DMS79 (cell line): ENCODE results near the gene IFT52.
"Not testable (repeated sequence)": the region's sequence is repeated elsewhere in the genome, so short reads cannot be mapped to it uniquely, and the experiment has no call there.

ENCODE experiments used
- DNase-seq: peaks from one replicate; lab custom pipeline; 2025; lab: John Stamatoyannopoulos, UW

The IFT52 gene

GRCh38 chr20:43651650-43652184, 61.0 kb downstream of the IFT52 start:
- DNase-seq = not testable (repeated sequence)

- no peak for DNase-seq
Measured at GRCh38 chr20:43653966-43654365, 63.2 kb downstream of the IFT52 start.

- not testable (repeated sequence) for DNase-seq
Measured at GRCh38 chr20:43655176-43655575, 64.4 kb downstream of the IFT52 start.

- DNase-seq = no peak
Measured at GRCh38 chr20:43655937-43656336, 65.2 kb downstream of the IFT52 start.

- no peak for DNase-seq
Measured at GRCh38 chr20:43658069-43658722, 67.5 kb downstream of the IFT52 start.

- DNase-seq = no peak
Measured at GRCh38 chr20:43658723-43659419, 68.1 kb downstream of the IFT52 start.

GRCh38 chr20:43662943-43663655, 72.4 kb downstream of the IFT52 start:
- DNase-seq = no peak

GRCh38 chr20:43665466-43666176, 74.9 kb downstream of the IFT52 start:
- no peak for DNase-seq

- DNase-seq = no peak
Measured at GRCh38 chr20:43666376-43667328, 75.9 kb downstream of the IFT52 start, which contains the start of gene MYBL2. TSS of gene MYBL2 (plus strand) at chr20:43667114. CDS start at chr20:43667284, 170 bp downstream.

- peak; percentile 26 for DNase-seq
Measured at GRCh38 chr20:43667341-43668132, 76.8 kb downstream of the IFT52 start.

- no peak for DNase-seq
Measured at GRCh38 chr20:43669332-43669731, 78.6 kb downstream of the IFT52 start.

GRCh38 chr20:43670423-43670822, 79.7 kb downstream of the IFT52 start:
- no peak for DNase-seq

- no peak for DNase-seq
Measured at GRCh38 chr20:43676368-43676767, 85.6 kb downstream of the IFT52 start.

- DNase-seq = no peak
Measured at GRCh38 chr20:43680981-43681380, 90.2 kb downstream of the IFT52 start.

- DNase-seq = peak; percentile 14
Measured at GRCh38 chr20:43681468-43681942, 90.8 kb downstream of the IFT52 start.

- DNase-seq = peak; percentile 13
Measured at GRCh38 chr20:43681991-43682410, 91.3 kb downstream of the IFT52 start.

GRCh38 chr20:43682446-43682845, 91.7 kb downstream of the IFT52 start:
- no peak for DNase-seq

GRCh38 chr20:43686820-43687219, 96.1 kb downstream of the IFT52 start:
- DNase-seq = no peak

- no peak for DNase-seq
Measured at GRCh38 chr20:43689165-43689564, 98.4 kb downstream of the IFT52 start.
